Kidney epithelial cell (primary cell): ENCODE measurements around the gene MGMT. TPM values are rescaled to one million over a fixed set of nuclear protein-coding genes. Genes with fewer than 3 reads are reported as not detected.

Experiments used
- DNase-seq: peaks from one replicate; pipeline ENCODE4 v3.0.0-alpha.2; 2010; ENCODE audit warnings: low read depth
- H3K27me3 ChIP-seq: 2 replicates; pipeline ENCODE4 v1.6.0; 2011; ENCODE audit warnings: low read length; ENCODE audit not compliant: control insufficient read depth, insufficient read depth
- H3K36me3 ChIP-seq: 2 replicates; pipeline ENCODE4 v1.5.1; 2011; ENCODE audit warnings: low read length; ENCODE audit not compliant: control insufficient read depth, insufficient read depth
- H3K4me3 ChIP-seq: 2 replicates; pipeline ENCODE4 v1.5.1; 2011; ENCODE audit warnings: low read depth, mild to moderate bottlenecking, control low read depth, low read length
- total RNA-seq: library from RNA; depleted of rRNA; stranded (reverse); fragments of >200 nt; gene quantifications from 2 replicates; pipeline ENCODE4 v1.2.3, GENCODE V29; 2015
- TF ChIP-seq, protein P1 (sequence below): IDR thresholded peaks from 2 replicates; pipeline ENCODE4 v1.5.1; 2011; ENCODE audit warnings: mild to moderate bottlenecking, moderate library complexity, low read length, control low read depth, inconsistent platforms; ENCODE audit not compliant: insufficient read depth, poor library complexity, severe bottlenecking

Gene MGMT
- total RNA-seq, 1 donor from 2014 or later = 36.1 TPM

DNA sequence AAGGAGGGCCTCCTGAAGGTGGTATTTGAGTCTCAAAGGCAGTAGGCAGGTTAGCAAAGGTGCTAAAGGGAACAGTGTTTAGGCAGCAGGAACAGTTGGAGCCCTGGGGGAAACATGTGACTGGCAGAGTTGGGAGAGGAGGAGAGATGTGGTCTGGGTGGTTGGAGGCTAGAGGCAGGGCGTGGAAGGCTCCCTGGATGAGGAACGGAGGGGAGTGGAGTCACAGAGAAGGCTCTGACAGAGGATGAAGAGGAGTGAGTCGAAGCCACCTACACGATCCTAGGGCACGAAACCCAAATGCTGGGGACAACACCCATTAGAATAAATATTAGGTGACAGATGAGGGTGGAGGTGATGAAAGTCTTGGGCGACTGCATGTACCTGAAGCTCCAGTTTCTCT lies 19.6 kb upstream of the MGMT start:
- TF ChIP-seq, protein P1, sequence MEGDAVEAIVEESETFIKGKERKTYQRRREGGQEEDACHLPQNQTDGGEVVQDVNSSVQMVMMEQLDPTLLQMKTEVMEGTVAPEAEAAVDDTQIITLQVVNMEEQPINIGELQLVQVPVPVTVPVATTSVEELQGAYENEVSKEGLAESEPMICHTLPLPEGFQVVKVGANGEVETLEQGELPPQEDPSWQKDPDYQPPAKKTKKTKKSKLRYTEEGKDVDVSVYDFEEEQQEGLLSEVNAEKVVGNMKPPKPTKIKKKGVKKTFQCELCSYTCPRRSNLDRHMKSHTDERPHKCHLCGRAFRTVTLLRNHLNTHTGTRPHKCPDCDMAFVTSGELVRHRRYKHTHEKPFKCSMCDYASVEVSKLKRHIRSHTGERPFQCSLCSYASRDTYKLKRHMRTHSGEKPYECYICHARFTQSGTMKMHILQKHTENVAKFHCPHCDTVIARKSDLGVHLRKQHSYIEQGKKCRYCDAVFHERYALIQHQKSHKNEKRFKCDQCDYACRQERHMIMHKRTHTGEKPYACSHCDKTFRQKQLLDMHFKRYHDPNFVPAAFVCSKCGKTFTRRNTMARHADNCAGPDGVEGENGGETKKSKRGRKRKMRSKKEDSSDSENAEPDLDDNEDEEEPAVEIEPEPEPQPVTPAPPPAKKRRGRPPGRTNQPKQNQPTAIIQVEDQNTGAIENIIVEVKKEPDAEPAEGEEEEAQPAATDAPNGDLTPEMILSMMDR = no peak
- Histone ChIP-seq H3K4me3 (no peak overlapping the region), H3K27me3 (no peaks in the 10 kb centered on the region), H3K36me3 (no peaks in the 10 kb centered on the region)
- no peak for DNase-seq

DNA sequence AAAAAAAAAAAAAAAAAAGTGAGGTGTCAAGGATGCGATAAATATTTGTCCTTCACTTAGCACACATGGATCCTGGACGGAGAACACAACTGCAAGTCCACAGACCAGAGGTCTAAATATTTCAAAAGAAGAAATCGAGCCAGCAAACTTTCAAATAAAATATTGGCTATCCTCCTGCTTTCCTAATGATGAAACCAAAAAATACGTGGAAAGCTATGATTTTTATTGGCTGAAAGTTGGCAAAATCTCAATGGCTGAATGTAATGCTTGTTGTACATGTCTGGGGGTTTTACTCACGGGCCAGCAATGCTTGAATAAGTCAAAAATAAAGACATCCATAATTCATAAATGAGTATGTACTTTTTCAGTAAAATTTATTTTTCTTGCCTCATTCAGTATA lies 19.0 kb upstream of the MGMT start:
- Histone ChIP-seq H3K27me3 (no peaks in the 10 kb centered on the region), H3K4me3 (no peak overlapping the region), H3K36me3 (no peaks in the 10 kb centered on the region)
- TF ChIP-seq, protein P1 = no peak
- DNase-seq = no peak

DNA sequence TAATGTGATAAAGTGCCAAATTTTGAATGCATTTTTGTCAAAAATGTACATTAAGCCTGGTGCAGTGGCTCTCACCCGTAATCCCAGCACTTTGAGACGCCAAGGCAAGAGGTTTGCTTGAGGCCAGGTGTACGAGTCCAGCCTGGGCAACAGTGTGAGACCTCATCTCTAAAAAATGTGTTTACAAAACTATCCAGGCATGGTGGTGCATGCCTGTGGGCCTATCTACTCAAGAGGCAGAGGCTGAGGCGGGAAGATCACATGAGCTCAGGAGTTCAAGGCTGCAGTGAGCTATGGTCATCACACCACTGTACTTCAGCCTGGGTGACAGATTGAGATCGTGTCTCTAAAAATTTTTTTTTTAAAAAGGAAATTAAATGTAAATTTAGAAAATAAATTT lies 18.5 kb upstream of the MGMT start:
- no peaks in the 10 kb centered on the region for H3K27me3 ChIP-seq
- H3K4me3 ChIP-seq = no peak overlapping the region
- DNase-seq = no peak
- TF ChIP-seq, protein P1 = no peak
- H3K36me3 ChIP-seq = no peaks in the 10 kb centered on the region

DNA sequence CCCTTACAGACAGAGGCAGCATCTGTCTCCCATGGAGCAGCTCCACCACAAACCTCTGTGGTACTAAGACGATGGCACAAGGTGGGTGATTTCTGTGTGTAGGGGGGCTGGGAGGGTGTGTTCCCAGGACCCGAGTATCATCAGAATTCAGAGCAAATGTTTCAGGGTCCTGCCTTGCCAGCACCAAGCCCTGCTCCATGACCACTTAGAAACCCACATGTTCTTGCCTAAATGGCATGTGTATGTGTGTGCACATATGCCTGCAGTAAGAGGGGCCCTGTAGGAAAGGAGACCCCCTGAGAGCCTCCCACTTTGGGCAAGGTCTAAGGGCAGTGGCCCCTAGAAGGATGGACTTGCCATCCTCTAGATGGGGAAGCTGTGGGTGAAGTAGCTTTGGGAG lies 17.1 kb upstream of the MGMT start:
- no peaks in the 10 kb centered on the region for H3K27me3 ChIP-seq
- H3K4me3 ChIP-seq = no peak overlapping the region
- TF ChIP-seq, protein P1 = no peak
- DNase-seq = no peak
- H3K36me3 ChIP-seq = no peaks in the 10 kb centered on the region

DNA sequence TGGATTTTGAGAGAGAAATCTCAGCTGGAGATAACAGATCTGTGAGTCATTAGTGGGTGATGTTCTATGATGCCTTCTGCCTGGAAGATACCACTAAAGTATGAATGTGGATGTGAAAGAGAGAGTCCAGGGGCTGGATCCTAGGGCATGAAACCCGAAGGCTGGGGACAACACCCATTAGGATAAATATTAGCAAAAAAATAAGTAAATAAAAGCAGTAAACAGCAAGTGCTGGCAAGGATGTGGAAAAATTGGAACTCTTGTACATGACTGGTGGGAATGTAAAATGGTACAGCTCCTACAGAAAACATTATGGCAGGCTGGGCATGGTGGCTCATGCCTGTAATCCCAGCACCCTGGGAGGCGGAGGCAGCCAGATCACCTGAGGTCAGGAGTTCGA lies 16.6 kb upstream of the MGMT start:
- H3K27me3 ChIP-seq = no peaks in the 10 kb centered on the region
- no peaks in the 10 kb centered on the region for H3K36me3 ChIP-seq
- DNase-seq = no peak
- H3K4me3 ChIP-seq = no peak overlapping the region
- TF ChIP-seq, protein P1 = no peak

DNA sequence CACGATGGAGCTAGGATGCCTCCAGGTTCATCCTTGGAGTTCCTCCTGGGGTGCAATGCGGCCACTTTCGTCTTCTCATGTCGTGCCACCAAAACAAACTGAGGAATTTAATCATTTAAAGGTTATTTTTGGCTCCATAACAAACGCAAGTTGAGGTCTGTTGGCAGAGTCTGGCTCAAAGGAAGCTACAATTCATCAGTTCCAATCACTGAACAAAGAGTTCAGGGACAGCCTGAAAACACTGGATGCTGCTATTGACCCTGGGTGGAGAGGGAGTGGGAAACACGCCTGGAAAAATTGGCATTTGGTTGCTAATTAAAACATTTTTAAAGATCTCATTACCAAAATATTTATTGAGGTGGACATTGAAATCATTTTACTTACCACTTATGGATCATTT lies 11.4 kb upstream of the MGMT start:
- Histone ChIP-seq H3K27me3 (no peaks in the 10 kb centered on the region), H3K4me3 (no peak overlapping the region), H3K36me3 (no peaks in the 10 kb centered on the region)
- no peak for DNase-seq
- TF ChIP-seq, protein P1 = no peak
